NOMO-1 treated with dmso at 0.1 percent for 144 hours (cell line): ENCODE measurements around the gene CFAP53.

Experiments
- DNase-seq: peaks from one replicate; lab custom pipeline; 2025; ENCODE audit not compliant: unreplicated experiment; lab: John Stamatoyannopoulos, UW

CFAP53 gene

DNA sequence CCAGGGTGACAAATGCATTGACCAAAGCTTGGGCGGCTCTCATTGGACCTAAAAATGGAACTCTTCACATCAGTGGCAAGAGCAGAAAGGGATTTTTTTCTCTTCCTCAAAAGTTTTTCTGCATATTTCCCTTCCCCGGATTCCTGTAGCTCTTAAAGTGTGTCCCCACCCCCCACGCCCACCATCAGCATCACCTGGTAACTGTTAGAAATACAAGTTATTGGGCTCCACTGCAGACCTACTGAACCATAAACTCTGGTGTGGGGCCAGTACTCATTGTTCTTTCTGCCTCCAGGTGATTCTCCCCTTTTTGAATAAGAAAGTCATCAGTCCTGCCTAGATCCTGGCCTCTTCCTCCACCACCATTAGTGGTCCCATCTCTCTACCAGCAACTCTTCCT is 70.0 kb downstream of the CFAP53 start:
- no peak for DNase-seq

DNA sequence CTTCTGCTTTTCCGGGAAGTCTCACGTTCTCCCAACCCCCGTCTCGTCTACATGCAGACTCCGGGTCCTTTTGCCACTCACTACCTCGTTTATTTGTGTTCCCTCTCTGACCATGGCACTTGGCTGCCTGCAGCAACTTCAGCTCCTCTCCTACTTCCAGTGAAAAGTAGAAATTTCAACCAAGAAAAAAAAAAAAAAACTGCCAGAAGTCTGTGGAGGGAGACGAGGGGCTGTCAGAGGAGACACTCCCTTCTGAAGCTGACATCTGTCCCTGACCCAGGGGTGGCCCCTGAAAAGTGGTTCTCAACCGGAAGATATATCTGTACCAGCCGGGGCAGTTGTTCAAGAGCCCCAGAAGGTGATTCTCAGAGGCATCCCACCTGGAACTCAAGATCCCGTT is 70.6 kb downstream of the CFAP53 start:
- DNase-seq = no peak

DNA sequence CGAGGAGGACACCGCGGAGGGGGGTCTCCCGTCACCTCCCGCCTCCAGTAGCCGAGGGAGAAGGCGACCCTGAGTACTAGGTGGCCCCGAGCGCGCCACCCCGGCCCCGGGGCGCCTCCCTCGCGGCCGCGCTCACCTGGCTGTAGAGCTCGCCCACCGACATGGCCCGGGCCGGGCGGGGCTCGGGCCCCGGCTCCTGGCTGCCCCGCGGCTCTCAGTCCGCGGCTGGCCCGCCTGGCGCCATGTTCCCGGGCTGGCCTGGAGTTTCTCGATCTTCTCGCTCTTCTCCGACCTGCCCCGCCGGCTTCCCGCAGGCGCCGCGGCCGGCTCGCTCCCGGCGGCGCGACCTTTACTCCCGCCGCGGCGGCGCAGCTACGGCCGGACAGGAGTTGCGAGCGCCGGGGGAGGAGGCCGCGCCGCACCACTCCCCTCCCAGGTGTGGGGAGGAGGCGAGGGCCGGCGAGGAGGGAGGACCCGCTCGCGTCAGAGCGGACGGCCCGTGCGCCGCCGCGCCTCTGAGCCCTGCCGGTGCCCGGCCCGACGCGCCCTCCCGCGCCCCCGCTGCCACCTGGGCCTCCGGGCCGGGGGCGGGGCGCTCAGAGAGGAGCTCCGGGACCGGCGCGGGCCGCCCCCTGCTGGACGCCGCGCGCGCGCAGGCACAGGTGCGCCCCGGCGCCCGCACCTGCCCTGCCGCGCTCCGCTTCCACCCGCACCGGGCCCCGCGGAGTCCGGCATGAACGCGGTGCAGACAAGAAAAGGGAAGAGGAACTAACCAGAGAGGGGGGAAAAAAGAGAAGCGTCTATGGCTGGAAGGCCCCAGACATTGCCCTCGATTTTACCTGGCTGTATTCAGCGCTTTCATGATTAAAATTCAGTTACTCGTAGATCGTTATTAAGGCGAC is 71.4 kb downstream of the CFAP53 start, which contains the start of gene MYO5B:
TSS of gene MYO5B (minus strand) at position 517 of the 902 bp plus-strand sequence. CDS start at position 163, 354 bp downstream.
- DNase-seq = no peak

DNA sequence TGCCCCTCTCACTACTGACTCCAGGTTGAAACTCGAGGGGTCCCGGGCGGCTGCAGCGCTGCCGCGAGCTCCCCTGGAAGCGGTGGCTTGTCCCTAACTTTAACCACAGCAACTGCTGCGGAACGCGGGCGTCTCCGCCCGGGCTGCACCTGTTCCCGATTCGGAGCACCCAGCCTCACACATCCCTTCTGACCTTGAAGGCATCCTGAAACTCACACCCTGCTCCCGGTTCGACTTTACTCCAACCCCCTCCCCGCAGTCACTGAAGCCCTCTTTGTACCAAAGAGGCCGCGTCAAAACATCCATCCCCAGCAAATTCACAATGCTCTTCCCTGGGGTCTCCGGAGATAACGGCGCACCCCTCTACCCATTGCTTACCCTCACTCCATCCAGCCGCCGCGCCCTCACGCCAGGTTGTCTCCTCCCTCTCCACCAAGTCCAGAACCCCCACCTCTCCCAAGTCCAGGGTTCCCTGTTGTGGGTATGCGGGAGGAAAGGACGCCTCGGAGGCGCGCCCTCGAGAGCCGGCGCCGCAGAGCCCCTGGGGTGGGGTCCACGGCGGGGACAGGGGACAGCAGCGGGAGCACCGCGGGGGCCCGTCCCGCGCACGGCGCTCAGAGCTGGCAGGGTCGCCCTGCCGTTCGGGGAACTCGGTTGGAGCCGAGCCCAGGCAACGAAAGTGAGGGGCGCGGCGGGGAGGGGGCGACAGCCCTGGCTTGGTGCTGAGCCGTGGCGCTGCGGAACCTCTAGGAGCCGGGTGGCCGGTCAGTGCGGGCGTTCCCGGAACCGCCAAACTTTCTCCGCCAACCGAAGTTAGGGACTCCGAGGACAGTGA is 72.3 kb downstream of the CFAP53 start:
- DNase-seq = no peak

DNA sequence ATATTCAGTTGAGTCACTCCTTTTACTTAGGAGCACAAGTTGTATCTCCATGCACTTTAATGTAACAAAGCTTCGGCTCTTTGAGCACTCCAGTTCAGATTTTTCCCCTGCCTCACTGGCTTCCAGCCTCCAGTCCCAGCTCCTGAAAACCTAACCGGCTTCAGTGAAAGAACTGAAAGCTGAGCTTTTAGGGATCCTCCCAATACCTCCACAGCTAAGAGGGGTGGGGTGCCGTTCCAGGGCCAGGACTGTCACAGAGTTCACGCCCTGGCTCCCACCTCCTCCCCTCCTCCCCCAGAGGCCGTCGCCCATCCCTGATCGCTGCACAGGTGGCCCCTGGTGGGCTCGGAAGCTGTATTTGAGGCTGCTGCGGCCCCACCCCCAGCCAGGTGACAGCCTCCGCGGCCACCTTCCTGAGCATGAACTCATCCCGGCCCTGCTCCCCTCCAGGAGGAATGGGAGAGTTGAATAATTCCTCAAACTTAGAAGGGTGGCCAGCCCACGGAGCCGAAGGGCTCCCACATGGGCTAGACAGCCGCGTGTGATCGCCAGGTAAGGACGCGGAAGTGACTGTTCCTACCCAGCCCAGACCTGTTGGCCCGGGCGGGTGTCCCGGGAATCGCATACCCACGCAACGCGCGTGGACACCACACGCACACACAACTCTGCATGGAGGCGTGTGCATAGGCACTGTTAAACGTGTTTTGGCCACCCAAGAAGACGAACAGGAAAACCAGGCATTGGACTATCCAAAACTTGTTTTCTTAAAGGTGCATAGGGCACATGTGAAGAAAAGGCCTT is 73.1 kb downstream of the CFAP53 start:
- DNase-seq = no peak

DNA sequence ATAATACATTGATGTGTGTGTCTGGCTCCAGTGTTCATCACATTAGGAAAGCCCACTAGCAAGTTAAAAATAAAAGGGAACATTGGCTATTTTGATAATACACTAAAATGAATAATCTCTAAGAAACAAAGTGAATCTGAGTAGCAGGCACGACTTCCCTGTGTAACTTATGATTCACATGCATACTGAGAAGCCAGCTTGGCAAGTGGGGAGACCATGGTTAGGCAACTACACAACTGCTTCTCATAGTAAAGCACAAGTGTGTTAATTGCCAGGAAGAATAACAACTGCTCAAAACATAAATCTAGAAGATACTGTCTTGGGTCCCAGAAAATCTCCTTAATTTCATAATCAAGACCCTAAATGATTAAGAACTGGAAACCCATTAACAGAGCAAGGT is 75.4 kb downstream of the CFAP53 start:
- DNase-seq = no peak

DNA sequence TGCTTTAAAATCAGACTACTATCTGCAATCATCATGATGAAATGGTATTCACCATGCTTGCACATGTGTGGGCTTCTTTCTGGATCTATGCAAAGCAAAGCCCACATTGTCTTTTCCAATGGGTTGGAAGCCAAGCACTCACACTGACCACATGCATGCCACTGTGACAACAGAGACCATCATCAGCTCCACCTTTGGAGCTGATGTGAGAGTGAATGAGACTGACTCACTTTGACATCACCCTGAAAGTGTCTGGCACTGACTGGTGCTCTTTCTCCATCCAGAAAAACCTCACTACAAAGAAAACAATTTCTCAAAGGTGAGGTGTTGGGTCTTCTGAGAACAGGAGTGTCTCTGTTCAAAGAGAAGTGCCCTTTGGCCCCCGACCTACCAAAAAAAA is 76.1 kb downstream of the CFAP53 start:
- DNase-seq = no peak

DNA sequence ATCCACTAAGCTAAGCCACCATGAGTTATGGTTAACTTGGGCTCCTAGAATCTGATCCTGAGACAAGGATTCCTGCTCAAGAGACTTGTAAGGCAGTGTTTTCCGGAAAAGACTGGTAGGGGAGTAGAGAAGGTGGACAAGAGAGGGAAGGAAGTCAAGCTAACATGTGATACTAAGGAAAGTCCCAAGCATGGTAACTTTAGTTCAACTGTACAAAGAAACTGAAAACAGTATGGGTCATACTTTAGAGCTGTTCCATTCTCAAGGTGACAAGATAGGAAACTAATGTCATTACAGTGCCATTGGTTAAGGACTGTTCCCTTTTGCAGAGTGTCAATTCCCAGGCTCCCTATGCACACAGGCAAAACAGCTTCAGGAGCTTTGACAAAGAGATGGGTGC is 77.1 kb downstream of the CFAP53 start:
- no peak for DNase-seq

DNA sequence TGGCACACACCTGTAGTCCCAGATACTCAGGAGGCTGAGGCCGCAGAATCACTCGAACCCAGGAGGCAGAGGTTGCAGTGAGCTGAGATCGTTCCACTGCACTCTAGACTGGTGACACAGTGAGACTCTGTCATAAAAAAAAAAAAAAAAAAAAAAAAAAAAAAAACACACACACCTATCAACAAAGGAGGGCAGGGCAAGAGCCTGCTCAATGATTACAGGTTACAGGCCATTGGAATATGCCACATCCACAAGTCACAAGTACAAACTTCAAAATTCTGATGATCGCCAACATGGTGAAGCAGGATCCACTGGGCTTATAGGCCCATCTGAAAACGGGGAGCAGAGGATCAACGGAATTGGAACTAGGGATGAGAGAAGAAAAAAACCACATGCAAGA is 77.6 kb downstream of the CFAP53 start:
- no peak for DNase-seq

DNA sequence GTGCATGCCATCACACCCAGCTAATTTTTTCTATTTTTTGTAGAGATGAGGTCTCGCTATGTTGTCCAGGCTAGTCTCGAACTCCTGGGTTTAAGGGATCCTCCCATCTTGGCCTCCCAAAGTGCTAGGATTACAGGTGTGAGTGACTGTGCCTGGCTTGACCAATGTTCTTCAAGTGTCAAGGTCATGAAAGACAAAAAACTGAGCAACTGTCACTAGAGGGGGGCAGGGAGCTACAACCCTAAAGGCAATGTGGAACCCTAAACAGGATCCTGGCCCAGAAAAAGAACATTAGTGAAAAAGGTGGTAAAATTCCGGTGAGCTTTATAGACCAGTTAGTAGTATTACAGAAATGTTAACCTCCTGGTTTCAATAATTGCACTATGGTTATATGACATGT is 78.6 kb downstream of the CFAP53 start:
- no peak for DNase-seq

DNA sequence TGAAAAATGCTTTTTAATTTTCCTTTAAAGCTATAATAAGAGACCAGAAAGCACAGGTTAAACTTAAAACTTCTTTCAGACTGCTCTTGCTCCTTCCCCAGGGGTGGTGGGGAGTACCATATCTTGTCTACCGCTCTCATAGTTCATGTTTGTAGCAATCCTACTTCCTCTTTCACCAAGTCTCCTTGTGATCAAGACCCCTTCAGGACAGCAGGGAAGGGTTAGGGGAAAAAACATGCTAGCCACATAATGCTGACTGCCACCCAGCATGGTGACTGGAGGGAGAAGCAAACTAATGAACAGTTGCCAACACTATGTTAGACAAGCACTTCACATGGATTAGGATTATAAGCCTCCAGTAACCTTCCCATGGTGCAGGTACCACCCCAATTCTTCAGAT is 79.9 kb downstream of the CFAP53 start:
- DNase-seq = no peak

DNA sequence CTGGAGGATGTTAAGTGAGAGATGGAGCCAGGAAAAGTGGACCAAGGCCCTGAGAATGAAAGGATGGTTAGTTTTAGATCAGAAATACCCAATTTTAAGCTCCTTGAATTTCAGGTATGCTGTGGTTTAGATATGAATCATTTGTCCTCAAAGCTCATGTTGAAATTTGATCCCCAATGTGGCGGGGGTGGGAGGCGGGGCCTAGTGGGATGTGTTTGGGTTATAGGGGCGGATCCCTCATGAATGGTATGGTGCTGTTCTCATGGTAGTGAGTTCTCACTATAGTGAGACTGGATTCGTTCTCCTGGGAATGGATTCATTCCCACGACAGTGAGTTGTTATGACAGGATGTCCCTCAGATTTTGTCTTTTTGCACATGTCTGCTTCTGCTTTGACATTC is 82.7 kb downstream of the CFAP53 start:
- no peak for DNase-seq

DNA sequence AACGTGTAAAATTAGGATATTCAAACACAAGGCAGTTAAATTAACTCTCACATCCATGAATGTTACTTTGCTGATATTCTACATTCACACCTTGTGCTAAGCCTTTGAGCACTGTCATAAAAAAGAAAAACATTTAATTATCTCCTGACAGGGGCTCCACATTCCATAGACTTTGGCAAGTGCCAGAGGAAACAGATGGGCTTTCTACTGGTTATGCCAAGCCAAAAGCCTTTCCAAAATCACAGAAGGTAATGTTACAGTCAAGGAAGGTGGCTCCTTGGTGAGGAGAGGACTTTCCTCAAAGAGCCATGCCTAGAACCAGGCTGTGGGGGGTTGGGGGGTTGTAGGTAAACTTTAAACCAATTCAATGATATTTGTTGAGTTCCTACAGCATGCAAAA is 83.8 kb downstream of the CFAP53 start:
- no peak for DNase-seq

DNA sequence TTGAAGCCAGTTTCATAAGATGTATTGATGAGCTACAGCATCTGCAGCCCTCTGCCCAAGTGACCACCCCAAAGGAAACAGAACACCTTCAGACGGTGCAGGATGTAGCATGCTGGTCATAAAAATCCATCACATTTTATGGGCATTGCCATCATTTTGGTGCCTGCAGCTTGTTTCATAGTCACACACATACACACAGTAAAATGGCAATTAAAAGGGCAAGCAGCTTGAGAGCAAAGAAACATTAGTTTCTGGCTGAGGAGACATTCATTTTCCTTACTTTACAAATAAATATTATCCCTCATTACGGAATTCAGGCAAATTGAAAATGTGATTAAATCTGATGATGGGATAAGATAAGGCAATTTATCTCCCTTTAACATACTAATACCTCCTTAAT is 84.7 kb downstream of the CFAP53 start:
- DNase-seq = no peak

DNA sequence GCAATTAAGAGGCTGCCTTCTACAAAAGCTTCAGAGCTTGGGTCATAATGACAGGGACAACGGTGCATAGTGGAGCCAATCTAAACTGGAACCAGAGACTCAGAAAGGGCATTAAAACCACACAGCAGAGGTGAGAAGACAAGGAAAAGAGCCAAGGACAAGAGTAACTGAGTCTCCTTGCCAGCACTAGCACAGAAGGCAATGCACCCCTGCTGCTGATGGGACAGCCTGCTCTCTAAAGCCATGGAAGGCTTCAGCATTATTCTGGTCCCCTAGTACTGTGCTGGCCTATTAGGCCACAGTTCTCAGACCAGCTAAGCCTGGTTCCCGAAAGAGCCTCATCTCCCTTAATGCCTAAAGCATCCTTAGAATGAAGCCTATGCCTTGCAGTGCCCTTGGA is 86.8 kb downstream of the CFAP53 start:
- DNase-seq = no peak

DNA sequence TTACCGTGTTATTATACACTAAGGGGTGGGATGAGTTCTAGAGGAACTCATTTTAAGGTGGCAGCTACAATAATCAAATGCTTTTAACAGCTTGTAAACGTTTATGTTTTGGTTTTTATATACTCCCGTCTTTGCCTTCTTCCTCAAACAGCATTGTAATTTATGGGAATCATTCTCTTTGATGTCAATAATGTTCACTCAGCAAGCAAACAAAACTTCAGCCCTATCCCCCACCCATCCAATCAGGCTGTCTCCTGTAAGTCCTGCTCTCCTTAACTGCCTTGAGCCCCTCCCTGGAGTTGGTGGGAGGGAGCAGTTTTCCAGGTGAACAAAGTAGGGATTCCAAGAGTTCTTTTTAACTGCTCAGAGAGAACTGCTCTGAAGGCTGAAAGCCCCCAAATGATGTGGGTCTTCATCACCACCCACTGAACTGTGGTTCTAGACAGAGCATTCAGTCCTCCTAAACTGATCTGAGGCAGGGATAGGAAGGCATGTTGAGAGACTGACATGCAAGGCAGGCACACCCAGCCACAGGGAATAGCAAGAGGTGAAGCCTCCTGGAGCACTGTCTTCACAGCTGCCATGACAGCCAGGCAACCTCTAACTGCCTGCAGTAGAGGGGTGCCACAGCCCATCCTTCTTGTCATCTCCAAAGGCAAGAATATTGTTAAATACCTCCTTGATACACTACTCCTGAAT is 88.9 kb downstream of the CFAP53 start:
- no peak for DNase-seq
